HG03565 (cell line): Measurements from ENCODE around the gene MSANTD3.
"Not testable (repeated sequence)": the region's sequence is repeated elsewhere in the genome, so short reads cannot be mapped to it uniquely, and the experiment has no call there.

ENCODE experiments used
- ATAC-seq: cut with Tn5 transposase; IDR thresholded peaks from one replicate; pipeline ENCODE4 v1.9.1; 2021; ENCODE audit warnings: mild to moderate bottlenecking, moderate library complexity; ENCODE audit not compliant: unreplicated experiment

Gene MSANTD3, protein sequence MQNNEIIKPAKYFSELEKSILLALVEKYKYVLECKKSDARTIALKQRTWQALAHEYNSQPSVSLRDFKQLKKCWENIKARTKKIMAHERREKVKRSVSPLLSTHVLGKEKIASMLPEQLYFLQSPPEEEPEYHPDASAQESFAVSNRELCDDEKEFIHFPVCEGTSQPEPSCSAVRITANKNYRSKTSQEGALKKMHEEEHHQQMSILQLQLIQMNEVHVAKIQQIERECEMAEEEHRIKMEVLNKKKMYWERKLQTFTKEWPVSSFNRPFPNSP

DNA sequence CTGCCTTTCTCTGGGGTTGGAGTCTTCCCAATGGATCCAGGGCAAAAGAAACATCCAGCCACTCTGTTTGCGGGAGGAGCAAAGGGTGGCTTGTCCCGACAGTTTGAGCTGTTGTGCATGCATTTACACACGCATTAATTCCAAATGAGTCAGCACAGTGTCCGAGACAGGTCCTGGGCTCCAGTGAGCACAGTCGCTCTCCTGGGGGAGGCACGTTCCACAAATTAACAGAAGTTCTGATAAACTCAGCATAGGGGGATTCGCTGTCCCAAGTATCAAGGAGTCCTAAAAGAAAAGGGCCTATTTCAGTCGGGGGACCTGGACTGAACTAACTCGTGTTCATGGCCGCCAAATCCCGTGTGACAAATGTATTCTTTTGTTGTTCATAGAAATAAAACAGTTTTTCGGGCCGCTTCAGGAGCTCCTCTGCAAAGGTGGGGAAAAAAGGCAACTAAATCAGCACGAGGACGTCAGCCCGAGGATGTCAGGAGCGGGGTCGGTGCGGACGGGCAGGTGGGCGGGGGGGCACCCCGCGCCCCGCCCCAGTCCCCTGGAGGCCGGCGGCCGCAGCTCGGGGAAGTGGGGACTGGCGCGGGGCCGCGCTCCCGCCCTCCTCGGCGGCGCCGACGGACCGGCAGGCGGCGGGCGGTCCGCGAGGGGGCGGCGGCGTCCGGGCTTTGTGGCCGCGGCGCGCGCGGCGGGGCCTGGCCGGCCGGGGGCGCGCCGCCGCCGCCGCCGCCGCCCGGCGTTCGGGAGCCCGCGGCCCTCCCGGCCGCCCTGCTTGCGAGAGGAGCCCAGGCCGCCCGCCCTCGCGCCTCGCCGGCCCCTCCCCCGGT lies at the start of gene MSANTD3:
Gene MSANTD3, plus strand, starts transcription at position 614 of the 836 bp plus-strand sequence. CDS start 14,796 bp downstream, outside the sequence.
- peak; percentile 62 for ATAC-seq

DNA sequence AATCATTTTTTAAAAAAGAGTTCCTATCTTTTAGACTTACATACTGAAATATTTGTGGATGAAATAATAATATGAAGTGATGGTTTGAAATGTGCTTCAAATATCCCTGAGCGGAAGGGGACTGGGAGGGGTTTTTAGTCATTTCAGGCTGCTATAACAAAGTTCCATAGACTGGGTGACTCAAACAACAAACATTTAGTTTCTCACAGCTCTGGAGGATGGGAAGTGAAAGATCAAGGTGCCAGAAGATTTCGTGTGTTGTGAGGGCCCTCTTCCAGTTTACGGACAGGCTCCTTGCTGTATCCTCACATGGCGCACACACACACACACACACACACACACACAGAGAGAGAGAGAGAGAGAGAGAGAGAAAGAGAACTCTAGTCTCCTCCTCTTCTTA lies 47.1 kb upstream of the MSANTD3 start:
- no peak for ATAC-seq

DNA sequence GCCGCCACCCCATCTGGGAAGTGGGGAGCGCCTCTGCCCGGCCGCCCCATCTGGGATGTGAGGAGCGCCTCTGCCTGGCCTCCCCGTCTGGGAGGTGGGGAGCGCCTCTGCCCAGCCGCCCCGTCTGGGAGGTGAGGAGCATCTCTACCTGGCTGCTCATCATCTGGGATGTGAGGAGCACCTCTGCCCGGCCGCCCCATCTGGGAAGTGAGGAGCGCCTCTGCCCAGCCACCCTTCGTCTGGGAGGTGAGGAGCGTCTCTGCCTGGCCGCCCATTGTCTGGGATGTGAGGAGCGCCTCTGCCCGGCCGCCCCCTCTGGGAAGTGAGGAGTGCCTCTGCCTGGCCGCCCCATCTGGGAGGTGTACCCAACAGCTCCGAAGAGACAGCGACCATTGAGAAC lies 34.0 kb upstream of the MSANTD3 start:
- not testable (repeated sequence) for ATAC-seq

DNA sequence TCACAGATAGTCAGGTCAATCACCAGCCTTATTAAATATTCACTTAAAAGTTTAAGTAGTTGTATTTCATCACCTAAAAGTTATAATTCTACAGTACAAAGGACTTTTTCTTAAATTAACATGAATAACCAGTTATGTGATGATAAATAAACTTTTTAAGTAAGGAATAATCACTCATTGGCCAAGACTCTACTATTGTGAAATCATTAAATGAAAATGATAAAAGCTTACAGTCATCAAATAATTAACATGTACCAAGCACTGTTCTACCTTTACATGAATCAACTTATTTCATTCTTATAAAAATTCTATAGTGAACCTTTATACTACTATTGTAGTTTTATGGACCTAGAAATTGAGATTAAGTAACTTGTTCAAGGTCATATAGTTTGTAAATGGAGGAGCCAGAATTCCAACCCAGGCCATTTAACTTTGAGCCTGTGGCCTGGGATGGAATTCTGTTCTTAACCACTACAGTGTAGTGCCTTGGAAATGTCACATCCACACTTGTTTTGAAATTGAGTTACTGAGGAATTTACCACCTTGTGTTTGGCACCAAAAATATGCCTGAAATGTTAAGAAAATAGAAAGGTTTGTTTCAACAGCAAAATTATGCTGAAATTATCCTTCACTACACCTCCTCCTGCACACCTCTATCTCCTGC lies 32.8 kb upstream of the MSANTD3 start:
- ATAC-seq, result no peak

- no peak for ATAC-seq
Observed at GRCh38 chr9:100394816-100395215, 32.1 kb upstream of the MSANTD3 start.

- no peak for ATAC-seq
Observed at GRCh38 chr9:100396769-100397168, 30.2 kb upstream of the MSANTD3 start.

- no peak for ATAC-seq
Observed at GRCh38 chr9:100397529-100398266, 29.2 kb upstream of the MSANTD3 start.

DNA sequence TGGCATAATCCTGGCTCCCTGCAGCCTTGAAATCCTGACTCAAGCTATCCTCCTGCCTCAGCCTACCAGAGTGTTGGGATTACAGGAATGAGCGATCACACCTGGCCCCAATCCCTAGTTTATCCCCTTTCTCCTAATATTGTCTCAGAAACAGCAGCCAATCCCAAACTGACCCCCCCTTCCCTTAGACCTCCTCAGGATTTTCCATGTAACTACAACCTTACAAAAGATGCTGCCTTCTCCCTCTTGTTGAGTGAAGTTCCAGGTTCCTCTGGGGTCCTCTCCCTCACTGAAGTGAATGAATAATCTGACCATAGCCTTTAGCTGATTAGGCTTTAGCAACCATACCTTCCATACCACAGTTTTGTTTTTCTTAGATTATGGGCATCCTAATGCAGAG lies 25.9 kb upstream of the MSANTD3 start:
- ATAC-seq, result no peak

DNA sequence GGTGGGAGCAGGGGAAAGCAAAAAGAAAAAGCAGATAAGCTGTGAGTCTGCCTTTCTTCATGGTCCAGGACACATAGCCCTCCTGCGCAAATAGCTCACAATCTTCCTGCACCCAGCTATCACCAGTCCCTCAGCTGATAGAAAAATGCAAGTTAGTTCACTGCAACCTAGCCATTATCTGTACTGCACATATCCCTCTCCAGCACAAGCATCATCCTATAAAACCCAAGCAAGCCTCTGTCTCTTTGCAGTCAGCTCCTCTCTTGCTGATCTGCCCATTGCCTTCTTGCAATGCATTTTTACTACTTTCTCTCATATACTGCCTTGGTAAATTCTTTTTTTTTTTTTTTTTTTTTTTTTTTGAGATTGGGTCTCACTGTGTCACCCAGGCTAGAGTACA lies 20.0 kb upstream of the MSANTD3 start:
- no peak for ATAC-seq

DNA sequence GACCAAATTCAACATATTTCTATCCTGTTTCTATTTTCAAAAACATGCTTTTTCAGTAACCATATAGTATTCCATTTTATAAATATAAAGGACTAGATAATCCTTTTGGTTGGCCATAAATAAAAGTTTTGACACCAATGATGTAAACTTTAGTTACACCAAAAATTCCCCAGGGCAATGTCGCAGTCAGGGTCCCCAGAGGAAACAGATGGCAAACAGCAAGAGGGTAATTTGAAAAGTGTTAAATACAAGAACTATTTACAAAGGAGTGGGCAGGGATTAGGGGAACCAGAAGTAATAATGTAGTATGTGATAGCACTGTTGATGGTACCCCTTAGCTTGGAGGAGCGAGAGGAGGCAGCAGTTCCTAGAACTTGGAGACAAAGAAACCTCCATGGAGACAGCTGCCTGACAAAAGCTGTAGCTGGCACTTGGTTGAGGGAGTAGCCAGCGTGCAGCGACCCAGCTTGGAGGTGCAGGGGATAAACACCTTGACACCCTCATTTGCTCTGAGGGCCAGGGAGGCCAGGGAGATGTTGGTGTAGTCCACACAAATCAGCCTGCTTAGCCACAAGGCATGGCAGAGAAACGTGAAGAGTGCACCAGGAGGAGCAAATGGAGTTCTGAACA lies 18.3 kb upstream of the MSANTD3 start:
- no peak for ATAC-seq

- ATAC-seq, result no peak
Observed at GRCh38 chr9:100409176-100409556, 17.8 kb upstream of the MSANTD3 start.

DNA sequence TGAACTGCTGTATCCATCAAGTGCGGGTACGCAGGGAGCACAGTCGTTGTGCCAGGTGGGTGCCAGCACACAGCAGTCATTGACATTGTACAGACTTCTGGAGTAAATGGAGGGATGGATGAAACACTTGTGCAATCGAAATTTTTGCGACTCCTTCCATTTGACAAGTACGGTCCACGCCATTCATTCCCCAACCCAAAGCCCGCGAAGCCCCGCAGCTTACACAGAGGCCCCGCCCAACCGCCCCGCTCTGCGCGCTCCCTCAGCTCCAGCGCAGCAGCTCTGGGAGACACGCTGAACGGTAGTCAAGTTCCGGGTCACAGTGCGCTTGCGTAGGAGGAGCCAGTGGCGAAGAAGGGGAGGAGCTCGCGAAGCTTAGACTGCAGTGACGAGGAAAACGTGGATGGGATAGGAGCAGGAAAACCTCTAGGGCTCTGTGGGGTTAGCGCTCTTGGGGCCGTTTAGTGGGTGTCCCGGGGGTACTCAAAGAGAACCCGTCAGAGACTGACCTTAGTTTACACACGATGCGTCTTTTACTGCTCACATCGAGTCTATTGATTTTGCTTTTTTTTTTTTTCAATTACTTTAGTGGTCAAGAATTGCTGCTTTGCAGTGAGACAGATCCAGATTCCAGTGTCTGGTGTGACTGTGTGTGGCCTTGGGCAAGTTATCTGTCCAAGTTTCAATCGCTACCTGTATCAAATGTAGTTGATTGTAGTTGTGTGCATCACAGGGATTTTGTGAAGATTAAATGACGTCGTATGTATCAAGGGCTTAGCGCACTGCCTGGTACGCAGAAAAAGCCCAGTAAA lies 15.3 kb upstream of the MSANTD3 start:
- ATAC-seq, result peak; percentile 99

DNA sequence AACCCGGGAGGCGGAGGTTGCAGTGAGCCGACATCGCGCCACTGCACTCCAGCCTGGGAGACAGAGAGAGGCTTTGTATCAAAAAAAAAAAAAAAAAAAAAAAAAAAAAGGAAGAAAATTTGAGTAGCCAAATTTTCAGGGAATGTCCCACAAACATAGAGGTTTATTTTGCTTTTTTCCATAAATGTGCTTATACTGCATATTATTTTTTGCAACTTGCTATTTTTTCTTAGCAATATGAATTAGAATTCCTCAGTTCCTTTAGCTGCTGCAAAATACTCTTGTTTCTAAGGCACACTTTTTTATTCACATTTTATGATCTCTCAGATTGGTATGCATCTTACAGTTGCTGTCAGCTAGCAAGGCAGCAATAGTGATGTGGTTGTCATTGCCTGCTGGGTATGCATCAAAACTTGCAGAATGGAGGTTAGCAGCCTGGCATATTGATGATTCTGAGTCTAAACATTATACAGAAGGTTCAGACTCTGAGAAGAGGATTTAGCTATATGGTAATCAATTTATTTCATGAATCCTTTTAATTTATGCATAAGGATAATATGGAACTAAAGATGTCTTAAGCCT lies 13.0 kb upstream of the MSANTD3 start:
- ATAC-seq, result no peak

GRCh38 chr9:100417815-100418214 lies 9.1 kb upstream of the MSANTD3 start:
- ATAC-seq, result no peak

GRCh38 chr9:100419166-100419565 lies 7.8 kb upstream of the MSANTD3 start:
- ATAC-seq, result no peak

DNA sequence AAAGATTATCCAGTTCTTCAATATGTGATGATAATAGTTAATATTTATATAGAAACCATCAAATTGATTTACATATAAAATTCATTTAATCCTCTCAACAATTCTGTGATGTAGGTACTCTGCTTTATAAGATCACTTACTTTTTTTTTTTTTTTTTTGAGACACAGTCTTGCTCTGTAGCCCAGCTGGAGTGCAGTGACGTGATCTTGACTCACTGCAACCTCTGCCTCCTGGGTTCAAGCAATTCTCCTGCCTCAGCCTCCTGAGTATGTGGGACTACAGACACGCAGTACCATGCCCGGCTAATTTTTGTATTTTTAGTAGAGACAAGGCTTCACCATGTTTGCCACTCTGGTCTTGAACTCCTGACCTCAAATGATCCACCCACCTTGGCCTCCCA lies 5.8 kb upstream of the MSANTD3 start:
- ATAC-seq, result not testable (repeated sequence)

- no peak for ATAC-seq
Observed at GRCh38 chr9:100425758-100426157, 1.2 kb upstream of the MSANTD3 start.

GRCh38 chr9:100426189-100426529 lies 784 bp upstream of the MSANTD3 start:
- ATAC-seq, result no peak
